GM18868 (cell line): ENCODE results near the gene PITPNB.

Experiments
- ATAC-seq: cut with Tn5 transposase; IDR thresholded peaks from one replicate; pipeline ENCODE4 v1.9.1; 2021; ENCODE audit warnings: mild to moderate bottlenecking, moderate library complexity; ENCODE audit not compliant: unreplicated experiment

Gene PITPNB

DNA sequence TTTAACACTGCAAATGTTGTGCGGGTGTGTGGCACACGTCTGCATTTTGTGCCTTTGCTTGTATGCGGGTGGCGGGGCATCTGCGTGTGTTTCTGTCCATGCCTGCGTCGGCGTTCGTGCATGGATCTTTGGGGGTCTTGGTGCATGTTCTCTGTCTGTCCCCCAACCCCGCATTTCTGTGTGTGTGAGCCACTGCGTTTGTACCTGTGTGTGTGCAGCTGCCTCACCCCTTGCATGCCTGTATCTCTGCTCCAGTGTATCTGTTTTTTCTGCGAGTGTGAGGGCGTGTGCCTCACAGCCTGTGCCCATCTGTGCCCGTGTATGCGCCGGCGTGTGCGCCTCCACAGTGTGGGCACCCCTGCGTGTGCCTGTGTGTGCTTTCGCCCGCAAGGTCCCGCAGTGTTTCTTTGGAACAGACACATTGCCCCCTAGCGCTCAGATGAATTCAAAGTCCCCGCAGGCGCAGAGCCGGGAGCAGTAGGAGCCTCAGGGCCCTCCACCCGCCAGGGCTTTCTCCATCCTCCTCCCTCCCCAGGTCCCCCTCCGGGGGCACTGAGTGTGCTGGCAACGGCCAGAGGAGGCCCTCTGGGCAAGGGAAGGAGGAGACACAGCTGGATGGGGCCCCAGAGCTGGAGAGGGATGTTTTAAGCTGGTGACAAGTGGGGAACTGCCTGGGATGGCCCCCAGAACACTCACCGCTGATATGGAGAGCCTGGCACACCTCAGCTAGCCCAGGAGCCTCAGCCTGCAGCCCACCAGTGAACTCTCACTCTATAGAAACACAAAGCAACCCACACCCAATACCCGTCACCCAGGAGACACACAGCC, 114.4 kb downstream of the PITPNB start:
- ATAC-seq: no peak

- no peak for ATAC-seq
These were observed 115.1 kb downstream of the PITPNB start for GRCh38 chr22:27803841-27804415.

DNA sequence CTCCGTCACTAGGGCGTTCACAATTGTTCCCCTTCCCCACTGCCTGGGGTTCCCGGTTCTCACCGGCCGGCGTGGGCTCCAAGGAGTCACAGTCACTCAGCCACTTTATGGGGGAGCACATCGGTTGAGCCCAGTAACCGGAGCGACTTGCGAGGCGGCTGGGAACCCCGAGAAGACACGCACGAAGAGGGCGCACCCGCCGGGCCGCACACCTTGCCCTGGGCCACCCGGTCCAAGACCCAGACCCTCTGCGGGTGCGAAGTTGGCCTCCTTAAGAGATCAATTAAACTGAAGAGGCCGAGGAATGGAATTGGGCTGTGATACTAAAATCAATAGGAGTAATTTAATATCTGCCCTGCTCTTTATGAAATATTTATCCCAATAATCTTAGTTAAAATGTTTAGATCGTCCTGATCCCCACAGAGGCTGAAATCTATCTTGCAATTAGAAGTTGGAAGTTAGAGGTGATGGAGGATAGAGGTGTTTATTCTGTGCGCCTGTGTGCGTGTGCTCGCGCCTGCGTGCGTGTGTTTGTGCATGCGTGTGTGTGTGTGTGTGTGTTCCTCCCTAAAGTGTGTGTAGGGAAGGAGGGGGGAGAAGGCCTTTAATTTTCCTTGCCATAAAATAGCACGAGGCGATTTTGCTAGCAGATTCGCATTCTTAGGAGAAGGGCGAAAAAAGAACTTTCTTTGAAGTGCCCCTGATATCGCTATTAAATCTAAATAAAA, 116.5 kb downstream of the PITPNB start:
- ATAC-seq: no peak
